HEK293 (cell line): Measurements from ENCODE around the gene CAPSL.

ENCODE experiments used
- ATF2 ChIP-seq: fragments of 450-650 bp; formaldehyde crosslinking; IDR thresholded peaks from 2 replicates; pipeline ENCODE4 v1.5.1; 2016; ENCODE audit warnings: missing biosample characterization, missing genetic modification characterization, low read depth
- CTCF ChIP-seq: fragments of 450-650 bp; formaldehyde crosslinking; IDR thresholded peaks from 2 replicates; pipeline ENCODE4 v1.5.1; 2016; ENCODE audit warnings: missing biosample characterization, missing genetic modification characterization
- REST ChIP-seq: fragments of 450-650 bp; formaldehyde crosslinking; IDR thresholded peaks from 2 replicates; pipeline ENCODE4 v1.5.1; 2016; ENCODE audit warnings: missing biosample characterization, missing genetic modification characterization
- TRIM28 ChIP-seq: IDR thresholded peaks from 2 replicates; pipeline ENCODE4 v1.6.1; 2011; ENCODE audit warnings: low read length, control low read depth, borderline replicate concordance
- YY2 ChIP-seq: fragments of 450-650 bp; formaldehyde crosslinking; IDR thresholded peaks from 2 replicates; pipeline ENCODE4 v1.5.1; 2016; ENCODE audit warnings: missing biosample characterization, missing genetic modification characterization
- ZBTB20 ChIP-seq: fragments of 450-650 bp; formaldehyde crosslinking; IDR thresholded peaks from 2 replicates; pipeline ENCODE4 v1.5.1; 2016; ENCODE audit warnings: missing biosample characterization, missing genetic modification characterization
- ZFP41 ChIP-seq: fragments of 450-650 bp; formaldehyde crosslinking; IDR thresholded peaks from 2 replicates; pipeline ENCODE4 v1.5.1; 2016; ENCODE audit warnings: missing biosample characterization, missing genetic modification characterization, borderline replicate concordance
- ZNF121 ChIP-seq: fragments of 450-650 bp; formaldehyde crosslinking; IDR thresholded peaks from 2 replicates; pipeline ENCODE4 v1.5.1; 2016; ENCODE audit warnings: missing biosample characterization, missing genetic modification characterization
- ZNF18 ChIP-seq: fragments of 450-650 bp; formaldehyde crosslinking; IDR thresholded peaks from 2 replicates; pipeline ENCODE4 v1.5.1; 2016; ENCODE audit warnings: missing biosample characterization, missing genetic modification characterization
- ZNF24 ChIP-seq: fragments of 450-650 bp; formaldehyde crosslinking; IDR thresholded peaks from 2 replicates; pipeline ENCODE4 v1.5.1; 2016; ENCODE audit warnings: missing biosample characterization, missing genetic modification characterization
- ZNF350 ChIP-seq: fragments of 450-650 bp; formaldehyde crosslinking; IDR thresholded peaks from 2 replicates; pipeline ENCODE4 v1.5.0; 2017; ENCODE audit warnings: missing biosample characterization, mild to moderate bottlenecking, missing genetic modification characterization
- ZNF558 ChIP-seq: fragments of 450-650 bp; formaldehyde crosslinking; IDR thresholded peaks from 2 replicates; pipeline ENCODE4 v1.5.1; 2016; ENCODE audit warnings: missing biosample characterization, missing genetic modification characterization
- ZNF654 ChIP-seq: fragments of 450-650 bp; formaldehyde crosslinking; IDR thresholded peaks from 2 replicates; pipeline ENCODE4 v1.5.1; 2016; ENCODE audit warnings: low read depth, missing biosample characterization, missing genetic modification characterization

GRCh38 chr5:35855187-35855586 is 83.2 kb downstream of the CAPSL start:
- no peak for TF ChIP-seq ZNF558
- TF ChIP-seq CTCF (tag by site-specific recombination): no peak
- TF ChIP-seq TRIM28: no peak
- TF ChIP-seq ZBTB20: no peak
- TF ChIP-seq ZNF654: no peak
- no peak for TF ChIP-seq ZNF350
- no peak for TF ChIP-seq REST (tag by site-specific recombination)
- TF ChIP-seq ATF2: no peak
- TF ChIP-seq ZNF24 (tag by site-specific recombination): no peak
- TF ChIP-seq ZNF18 (tag by site-specific recombination): no peak
- no peak for TF ChIP-seq YY2
- no peak for TF ChIP-seq ZFP41 (tag by site-specific recombination)
- TF ChIP-seq ZNF121 (tag by site-specific recombination): no peak
